Esophagus squamous epithelium (tissue), 5 donors: ENCODE results near the gene LRRC59. TPM values are rescaled to one million over a fixed set of nuclear protein-coding genes. Genes with fewer than 3 reads are reported as not detected.
"Not testable (repeated sequence)": the region's sequence is repeated elsewhere in the genome, so short reads cannot be mapped to it uniquely, and the experiment has no call there.

ENCODE experiments used
- DNase-seq: peaks from one replicate; lab custom pipeline; 2025; lab: John Stamatoyannopoulos, UW
- H3K27ac ChIP-seq, 4 donors: fragments of 200-600 bp; sonication (generic); one replicate each; pipeline ENCODE4 v1.5.1; 2016 to 2019; ENCODE audit warnings: mild to moderate bottlenecking in 1 of 4
- H3K27me3 ChIP-seq, 4 donors: fragments of 200-600 bp; sonication (generic); 1 replicate in 3 of 4; 2 replicates in 1 of 4; pipeline versions ENCODE4 v1.5.1 to v1.6.0; 2017 to 2021; ENCODE audit warnings: antibody characterized with exemption in 1 of 4
- H3K36me3 ChIP-seq, 3 donors: fragments of 200-600 bp; sonication (generic); one replicate each; pipeline ENCODE4 v1.5.1; 2016 to 2019
- H3K4me1 ChIP-seq, 3 donors: fragments of 200-600 bp; sonication (generic); one replicate each; pipeline ENCODE4 v1.5.1; 2017 to 2019
- H3K4me3 ChIP-seq, 4 donors: fragments of 200-600 bp; sonication (generic); 1 replicate in 3 of 4; 2 replicates in 1 of 4; pipeline ENCODE4 v1.5.1; 2016 to 2019; ENCODE audit warnings: mild to moderate bottlenecking in 2 of 4, moderate library complexity in 1 of 4
- H3K9me3 ChIP-seq, 3 donors: fragments of 200-600 bp; sonication (generic); one replicate each; pipeline ENCODE4 v1.5.1; 2016 to 2019
- CTCF ChIP-seq, 6 experiments: fragments of 450-650 bp in 4 of 6; fragments of 200-600 bp in 2 of 6; sonication (generic) in 2 of 6; IDR thresholded peaks; one replicate each; pipeline ENCODE4 v1.5.1; 2016 to 2019; ENCODE audit warnings: antibody characterized with exemption in 6 of 6, mild to moderate bottlenecking in 4 of 6, moderate library complexity in 4 of 6
- POLR2A ChIP-seq, 4 donors: fragments of 450-650 bp; IDR thresholded peaks; one replicate each; pipeline ENCODE4 v1.6.1; 2017; ENCODE audit warnings: antibody characterized with exemption in 4 of 4, mild to moderate bottlenecking in 4 of 4, moderate library complexity in 3 of 4
- WGBS, 2 donors: methylation state at CpG; one replicate each; pipeline ENCODE4 v1.1.5; 2018; 5-methylcytosine and 5-hydroxymethylcytosine counted together
- intact Hi-C: fragments of 100-400 bp; cut with DNase I; formaldehyde crosslinking; loops from one replicate; pipeline ENCODE4 v1.15.0; 2022
- small RNA-seq, 4 donors: library from RNA; depleted of rRNA; stranded (forward); fragments of <200 nt; gene quantifications; one replicate each; pipeline ENCODE3, GENCODE V24; 2016
- total RNA-seq, 4 donors: library from RNA; depleted of rRNA; stranded (reverse); fragments of >200 nt; gene quantifications; one replicate each; pipeline ENCODE4 v1.1.0, GENCODE V29; 2016
- donor health status: DM: yes; HTN: yes; CAD: no.

LRRC59 gene
- total RNA-seq, 4 donors from 2014 or later, result 63.4 to 136 (median 77.9) TPM

- intact Hi-C loops, result no loop called here
- TF ChIP-seq CTCF (IDR thresholded peaks at IDR 0.05), result no peak
- TF ChIP-seq POLR2A (IDR thresholded peaks at IDR 0.05), result no peak
- Histone ChIP-seq H3K9me3 (no peaks in the 10 kb centered on the region), H3K36me3 (no peaks in the 10 kb centered on the region), H3K27ac (no peak overlapping the region), H3K4me3 (no peak overlapping the region), H3K27me3 (no peaks in the 10 kb centered on the region), H3K4me1 (no peaks in the 10 kb centered on the region)
- no peak for DNase-seq
Observed at GRCh38 chr17:50338645-50339044, 58.7 kb downstream of the LRRC59 start.

DNA sequence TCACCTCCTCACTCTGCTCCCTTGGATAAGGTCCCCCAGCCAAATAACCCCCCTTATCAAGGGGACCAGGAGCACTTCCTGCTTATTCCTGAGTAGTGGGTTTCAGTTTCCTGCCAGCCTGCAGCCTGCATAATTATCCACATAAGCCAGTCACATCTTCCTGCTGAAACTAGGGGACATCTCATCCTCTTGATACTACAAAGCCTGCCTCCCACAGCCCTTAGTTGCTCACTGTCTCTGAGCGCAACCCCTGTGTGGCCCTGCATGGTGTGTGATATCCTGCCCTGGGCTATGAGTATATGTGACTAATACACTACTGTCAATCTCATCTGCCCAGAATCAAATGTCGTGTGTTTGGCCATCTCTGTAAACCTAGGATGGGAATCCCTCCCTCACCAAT is 59.4 kb downstream of the LRRC59 start:
- TF ChIP-seq CTCF (IDR thresholded peaks at IDR 0.05), result no peak
- TF ChIP-seq POLR2A (IDR thresholded peaks at IDR 0.05), result no peak
- Histone ChIP-seq H3K27me3 (no peaks in the 10 kb centered on the region), H3K9me3 (no peaks in the 10 kb centered on the region), H3K36me3 (no peaks in the 10 kb centered on the region), H3K4me1 (no peaks in the 10 kb centered on the region), H3K27ac (no peak overlapping the region), H3K4me3 (no peak overlapping the region)
- WGBS, 2 donors, result 29 to 78% methylated on average over 1 to 2 of the region's 2 CpGs
- no peak for DNase-seq
- intact Hi-C loops, result no loop called here

DNA sequence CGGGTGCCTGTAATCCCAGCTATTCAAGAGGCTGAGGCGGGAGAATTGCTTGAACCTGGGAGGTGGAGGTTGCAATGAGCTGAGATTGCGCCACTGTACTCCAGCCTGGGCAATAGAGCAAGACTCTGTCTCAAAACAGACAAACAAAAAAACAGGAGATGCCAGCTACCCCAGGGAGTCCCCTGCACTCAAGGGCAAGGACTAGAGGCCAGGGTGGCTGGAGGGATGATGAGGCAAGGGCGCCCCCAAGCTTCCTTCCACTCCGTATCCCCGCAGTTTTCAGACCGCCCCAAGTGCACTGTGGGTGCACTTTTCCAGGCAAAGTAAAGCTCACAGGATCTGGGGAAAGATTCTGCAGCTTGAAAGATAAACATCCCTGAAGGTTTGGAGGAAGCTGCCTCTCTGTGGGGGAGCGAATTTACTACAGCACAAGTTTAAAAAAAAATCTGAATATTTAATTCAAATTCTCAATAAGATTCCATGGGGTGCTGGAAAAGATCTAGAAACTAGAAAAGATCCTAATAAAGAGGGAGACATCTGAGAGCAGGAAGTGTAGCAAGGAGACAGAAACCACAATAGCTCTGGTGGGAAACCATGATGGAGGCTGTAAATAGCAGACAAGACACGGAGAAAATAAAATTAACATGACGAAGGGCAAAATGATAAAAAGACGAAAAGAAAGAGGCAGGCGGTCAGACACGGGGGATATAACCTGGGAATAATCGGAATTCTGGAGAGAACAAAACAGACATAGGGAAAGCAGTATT is 63.8 kb downstream of the LRRC59 start:
- H3K4me1 ChIP-seq, H3K9me3 ChIP-seq, intact Hi-C loops, DNase-seq, H3K27me3 ChIP-seq, H3K36me3 ChIP-seq, H3K4me3 ChIP-seq, H3K27ac ChIP-seq: not testable (repeated sequence)
- WGBS, 2 donors, result 60 to 63% methylated on average over 14 of the region's 14 CpGs

- no peaks in the 10 kb centered on the region for H3K36me3 ChIP-seq
Observed at GRCh38 chr17:50332196-50332595, 65.1 kb downstream of the LRRC59 start.

More at GRCh38 chr17:50332196-50332595, 65.1 kb downstream of the LRRC59 start:
- Histone ChIP-seq H3K27ac (no peak overlapping the region), H3K4me3 (no peak overlapping the region), H3K27me3 (no peaks in the 10 kb centered on the region), H3K9me3 (no peaks in the 10 kb centered on the region), H3K4me1 (no peaks in the 10 kb centered on the region)
- no peak for DNase-seq
- intact Hi-C loops, result no loop called here
- TF ChIP-seq CTCF (IDR thresholded peaks at IDR 0.05) (no peak), POLR2A (IDR thresholded peaks at IDR 0.05) (no peak)
- 58 to 69% methylated on average over 6 of the region's 6 CpGs for WGBS, 2 donors

Small RNA genes within 50 kb of the gene (small RNA-seq; reads per million reads assigned to genes)
- gene RF00019, result 0 reads per million in 4 donors

Other genes with a start within 250 kb of the LRRC59 start
- gene PPP1R9B, start 246.8 kb downstream of the LRRC59 start, total RNA-seq, result 10 to 100 TPM; 24.9 to 35.9 (median 28.2) TPM
- gene SGCA, start 231.5 kb downstream of the LRRC59 start, total RNA-seq, result 10 to 100 TPM in 1 of 4 donors, 1 to 10 TPM in 3; 1.9 to 15.1 (median 6.9) TPM
- gene COL1A1, start 195.9 kb downstream of the LRRC59 start, total RNA-seq, result 10 to 100 TPM; 12.4 to 20.8 (median 19.7) TPM
- under 1 TPM in 2 of 4 donors, not detected in 2; 0.12 to 0.76 TPM for gene TMEM92, start 123.1 kb downstream of the LRRC59 start, total RNA-seq
- gene XYLT2, start 51.4 kb downstream of the LRRC59 start, total RNA-seq, result 10 to 100 TPM; 10.0 to 17.5 (median 13.5) TPM
- 10 to 100 TPM; 58.0 to 77.7 (median 74.5) TPM for gene MRPL27, start 24.3 kb downstream of the LRRC59 start, total RNA-seq
- 1 to 10 TPM in 2 of 4 donors, under 1 TPM in 2; 0.57 to 2.7 (median 1.1) TPM for gene EME1, start 24.3 kb downstream of the LRRC59 start, total RNA-seq
- gene ACSF2, start 28.7 kb upstream of the LRRC59 start, total RNA-seq, result 10 to 100 TPM in 3 of 4 donors, 1 to 10 TPM in 1; 7.0 to 26.3 (median 19.0) TPM
- under 1 TPM in 2 of 4 donors, not detected in 2; 0.19 to 0.80 TPM for gene CHAD, start 71.4 kb upstream of the LRRC59 start, total RNA-seq
- gene RSAD1, start 81.3 kb upstream of the LRRC59 start, total RNA-seq, result 10 to 100 TPM in 3 of 4 donors, 1 to 10 TPM in 1; 9.1 to 19.3 (median 14.2) TPM
- gene MYCBPAP, start 110.9 kb upstream of the LRRC59 start, total RNA-seq, result under 1 TPM in 1 of 4 donors, not detected in 3; 0.38 TPM
- 100 to 1,000 TPM in 1 of 4 donors, 10 to 100 TPM in 3; 24.5 to 111 (median 51.8) TPM for gene EPN3, start 135.2 kb upstream of the LRRC59 start, total RNA-seq
- 10 to 100 TPM; 34.1 to 67.3 (median 38.1) TPM for gene SPATA20, start 149.7 kb upstream of the LRRC59 start, total RNA-seq
- under 1 TPM in 3 of 4 donors, not detected in 1; 0.11 to 0.38 (median 0.13) TPM for gene CACNA1G, start 163.2 kb upstream of the LRRC59 start, total RNA-seq
- 10 to 100 TPM; 19.6 to 93.7 (median 34.1) TPM for gene ABCC3, start 237.4 kb upstream of the LRRC59 start, total RNA-seq